Fibroblast of the conjunctiva (primary cell): ENCODE data around the gene UBA3.

Experiments used
- DNase-seq: peaks from one replicate; pipeline ENCODE4 v3.0.0-alpha.2; 2010; ENCODE audit warnings: low read depth

Gene UBA3

GRCh38 chr3:69097407-69098086 lies 17.4 kb upstream of the UBA3 start:
- DNase-seq, result no peak

- DNase-seq, result no peak
Measured at GRCh38 chr3:69096299-69096698, 16.1 kb upstream of the UBA3 start.

GRCh38 chr3:69095636-69096035 lies 15.5 kb upstream of the UBA3 start:
- no peak for DNase-seq

GRCh38 chr3:69094467-69095205 lies 14.5 kb upstream of the UBA3 start:
- DNase-seq, result no peak

GRCh38 chr3:69092030-69092516 lies 11.9 kb upstream of the UBA3 start:
- no peak for DNase-seq

- DNase-seq, result no peak
Measured at GRCh38 chr3:69091389-69092029, 11.3 kb upstream of the UBA3 start.

- peak; percentile 53 for DNase-seq
Measured at GRCh38 chr3:69090021-69090420, 9.9 kb upstream of the UBA3 start.

GRCh38 chr3:69088063-69088462 lies 7.9 kb upstream of the UBA3 start:
- DNase-seq, result peak; percentile 52

GRCh38 chr3:69087030-69087791 lies 7.0 kb upstream of the UBA3 start:
- no peak for DNase-seq

- DNase-seq, result peak; percentile 98
Measured at GRCh38 chr3:69085833-69086722, 5.9 kb upstream of the UBA3 start.

GRCh38 chr3:69085168-69085832 lies 5.1 kb upstream of the UBA3 start:
- no peak for DNase-seq

- peak; percentile 93 for DNase-seq
Measured at GRCh38 chr3:69084326-69085167, 4.4 kb upstream of the UBA3 start, which contains the start of gene ARL6IP5. Gene ARL6IP5, plus strand, starts transcription at chr3:69084937. Its CDS starts 111 bp downstream, at chr3:69085048.

GRCh38 chr3:69082805-69083204 lies 2.6 kb upstream of the UBA3 start:
- DNase-seq, result peak; percentile 76

GRCh38 chr3:69082361-69082760 lies 2.2 kb upstream of the UBA3 start:
- DNase-seq, result no peak

GRCh38 chr3:69081583-69082262 lies 1.6 kb upstream of the UBA3 start:
- DNase-seq, result no peak

- DNase-seq, result no peak
Measured at GRCh38 chr3:69079269-69080159, 651 bp downstream of the UBA3 start.

GRCh38 chr3:69072928-69073327 lies 7.2 kb downstream of the UBA3 start:
- DNase-seq, result no peak

GRCh38 chr3:69066121-69066520 lies 14.0 kb downstream of the UBA3 start:
- DNase-seq, result no peak
